ENCODE results near the gene BAZ1B.
"Not testable (repeated sequence)": the region's sequence is repeated elsewhere in the genome, so short reads cannot be mapped to it uniquely, and the experiment has no call there.

The BAZ1B gene

GRCh38 chr7:73522105-73522872 lies at the start of gene BAZ1B:
Gene BAZ1B (minus strand): TSS chr7:73522293. CDS start chr7:73521933, 360 bp downstream.
- no peaks in the 10 kb centered on the region for H3K27me3 Mint-ChIP-seq
- H3K4me3 Mint-ChIP-seq: peak within 1 kb of the TSS; percentile 83
- H3K27ac Mint-ChIP-seq: peak within 1 kb of the TSS; percentile 96
- intact Hi-C loops (cut with micrococcal nuclease): loop anchor here (1.0 kb wide), 2 partner anchors 35 to 56 kb away; partner anchors contain the start of genes BCL7B and TBL2
- H3K36me3 Mint-ChIP-seq (ENCODE audit: low read depth): peaks cover 35% of the 10 kb centered on the region
- no peaks in the 10 kb centered on the region for H3K9me3 Mint-ChIP-seq
- H3K4me1 Mint-ChIP-seq (ENCODE audit: low read depth): peaks cover 60% of the 10 kb centered on the region

- no peaks in the 10 kb centered on the region for H3K27me3 Mint-ChIP-seq
- intact Hi-C loops (cut with micrococcal nuclease): no loop called here
- H3K4me1 Mint-ChIP-seq (ENCODE audit: low read depth): peaks cover 22% of the 10 kb centered on the region
- peaks cover 73% of the 10 kb centered on the region for H3K36me3 Mint-ChIP-seq (ENCODE audit: low read depth)
- H3K9me3 Mint-ChIP-seq: no peaks in the 10 kb centered on the region
- H3K4me3 Mint-ChIP-seq: no peak overlapping the region
- no peak overlapping the region for H3K27ac Mint-ChIP-seq
Measured at GRCh38 chr7:73570977-73571376, 48.9 kb upstream of the BAZ1B start.

DNA sequence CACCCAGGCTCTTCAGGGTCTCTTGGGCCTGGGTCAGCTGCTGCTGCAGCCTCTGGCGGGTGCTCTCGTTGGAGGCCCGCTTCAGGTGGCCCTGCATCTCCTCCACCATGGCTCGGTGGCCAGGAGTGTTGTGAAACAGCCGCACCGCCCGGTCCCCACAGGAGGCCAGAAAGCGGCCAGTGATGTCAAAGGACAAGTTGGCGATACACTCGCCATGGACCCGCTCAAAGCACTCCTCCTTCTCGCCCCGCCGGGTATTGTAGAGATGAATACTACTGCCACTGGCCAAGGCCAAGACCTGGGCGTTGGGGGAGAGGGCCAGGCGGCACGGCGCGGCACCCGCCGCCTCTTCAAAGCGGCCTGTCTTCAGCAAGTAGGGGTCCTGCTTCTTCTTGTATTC lies 48.4 kb upstream of the BAZ1B start:
- Mint-ChIP-seq H3K27me3 (no peaks in the 10 kb centered on the region), H3K27ac (no peak overlapping the region), H3K36me3 (ENCODE audit: low read depth) (peaks cover 69% of the 10 kb centered on the region), H3K4me3 (no peak overlapping the region), H3K9me3 (no peaks in the 10 kb centered on the region), H3K4me1 (ENCODE audit: low read depth) (peaks cover 22% of the 10 kb centered on the region)
- intact Hi-C loops (cut with micrococcal nuclease): no loop called here

DNA sequence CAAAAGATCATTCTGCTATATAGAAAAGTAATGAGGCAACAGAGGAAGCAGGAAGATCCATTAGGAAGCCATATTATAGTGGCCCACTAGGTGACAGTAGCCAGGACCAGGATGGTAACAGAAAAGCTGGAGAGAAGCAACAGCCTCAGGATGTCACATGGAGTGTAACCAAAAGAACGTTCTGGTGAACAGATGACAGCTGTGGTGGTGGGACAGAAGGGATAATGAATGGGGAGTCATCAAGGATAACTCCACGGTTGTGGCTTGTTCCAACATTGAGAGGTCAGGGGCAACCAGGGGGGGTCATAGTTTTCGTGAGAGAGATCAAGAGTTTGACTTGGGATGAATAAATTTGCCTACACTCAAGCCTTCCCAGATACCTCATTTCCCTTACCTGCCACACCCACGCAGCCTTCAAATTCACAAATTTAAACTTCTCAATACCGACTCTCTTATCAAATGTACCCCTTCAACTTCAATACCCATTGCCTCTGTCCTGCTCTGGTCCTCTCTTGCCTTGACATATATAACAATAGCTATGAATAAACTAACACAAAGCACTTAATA lies 47.0 kb upstream of the BAZ1B start:
- Mint-ChIP-seq H3K36me3 (ENCODE audit: low read depth) (peaks cover 55% of the 10 kb centered on the region), H3K27me3 (no peaks in the 10 kb centered on the region), H3K4me3 (no peak overlapping the region), H3K4me1 (ENCODE audit: low read depth) (peaks cover 22% of the 10 kb centered on the region), H3K27ac (no peak overlapping the region), H3K9me3 (no peaks in the 10 kb centered on the region)
- intact Hi-C loops (cut with micrococcal nuclease): loop anchor here (2.0 kb wide), 1 partner anchor 20 kb away; no protein-coding TSS in a partner anchor

DNA sequence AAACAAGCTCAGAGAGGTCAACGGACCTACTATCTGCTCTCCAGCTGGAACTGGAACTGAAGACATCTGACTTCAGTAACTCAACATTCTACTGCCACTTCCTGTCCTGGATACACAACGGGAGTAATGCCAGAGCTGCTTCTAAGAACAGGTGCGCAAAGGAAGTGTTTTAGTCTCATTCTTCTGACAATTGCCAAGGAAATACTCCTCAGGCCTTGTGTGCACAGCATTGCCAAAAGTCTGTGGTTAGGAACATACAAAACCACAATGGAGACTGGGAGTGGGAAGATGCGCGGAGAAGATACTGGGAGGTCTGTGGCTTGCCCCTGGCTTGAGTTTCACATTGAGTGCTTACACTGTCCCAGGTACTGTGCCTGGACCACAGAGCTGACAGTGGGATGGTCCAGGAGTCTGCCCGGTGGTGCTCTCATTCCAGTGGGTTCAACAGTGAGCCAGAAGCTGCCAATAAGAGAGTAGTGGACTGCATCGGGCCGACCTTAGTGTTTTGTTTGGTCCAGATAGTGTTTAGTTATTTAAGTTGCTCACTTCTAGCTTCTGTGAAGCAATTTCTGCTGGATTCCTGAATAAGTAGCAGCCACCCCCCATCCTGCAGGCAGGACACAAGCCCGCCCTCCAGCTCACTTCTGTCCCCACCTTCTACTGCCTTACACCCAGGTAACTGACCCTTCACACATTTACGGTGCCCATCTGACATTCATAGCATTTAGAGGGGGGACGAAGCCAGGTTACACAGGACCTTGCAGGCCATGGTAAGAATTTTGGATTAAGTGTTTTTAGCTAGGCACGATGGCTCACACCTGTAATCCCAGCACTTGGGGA lies 46.0 kb upstream of the BAZ1B start:
- Mint-ChIP-seq H3K27me3 (no peaks in the 10 kb centered on the region), H3K4me1 (ENCODE audit: low read depth) (peaks cover 18% of the 10 kb centered on the region), H3K9me3 (no peaks in the 10 kb centered on the region), H3K27ac (no peak overlapping the region), H3K4me3 (no peak overlapping the region), H3K36me3 (ENCODE audit: low read depth) (peaks cover 44% of the 10 kb centered on the region)
- intact Hi-C loops (cut with micrococcal nuclease): loop anchor here (2.0 kb wide), 1 partner anchor 19 kb away; no protein-coding TSS in a partner anchor

- H3K4me1 Mint-ChIP-seq (ENCODE audit: low read depth): peaks cover 16% of the 10 kb centered on the region
- no peaks in the 10 kb centered on the region for H3K9me3 Mint-ChIP-seq
- H3K36me3 Mint-ChIP-seq (ENCODE audit: low read depth): peaks cover 35% of the 10 kb centered on the region
- H3K27ac Mint-ChIP-seq: no peak overlapping the region
- H3K27me3 Mint-ChIP-seq: no peaks in the 10 kb centered on the region
- no peak overlapping the region for H3K4me3 Mint-ChIP-seq
- intact Hi-C loops (cut with micrococcal nuclease): no loop called here
Measured at GRCh38 chr7:73567140-73567539, 45.0 kb upstream of the BAZ1B start.

- peak overlapping the region; percentile 52 for H3K4me3 Mint-ChIP-seq
- peaks cover 28% of the 10 kb centered on the region for H3K36me3 Mint-ChIP-seq (ENCODE audit: low read depth)
- intact Hi-C loops (cut with micrococcal nuclease); H3K9me3 Mint-ChIP-seq; H3K27me3 Mint-ChIP-seq: not testable (repeated sequence)
- H3K4me1 Mint-ChIP-seq (ENCODE audit: low read depth): peaks cover 20% of the 10 kb centered on the region
- peak overlapping the region; percentile 40 for H3K27ac Mint-ChIP-seq
Measured at GRCh38 chr7:73566431-73566830, 44.3 kb upstream of the BAZ1B start.

- peak overlapping the region; percentile 52 for H3K4me3 Mint-ChIP-seq
- peaks cover 20% of the 10 kb centered on the region for H3K4me1 Mint-ChIP-seq (ENCODE audit: low read depth)
- H3K27me3 Mint-ChIP-seq: peaks cover under 1% of the 10 kb centered on the region
- H3K9me3 Mint-ChIP-seq: no peaks in the 10 kb centered on the region
- peaks cover 22% of the 10 kb centered on the region for H3K36me3 Mint-ChIP-seq (ENCODE audit: low read depth)
- H3K27ac Mint-ChIP-seq: peak overlapping the region; percentile 40
- intact Hi-C loops (cut with micrococcal nuclease): no loop called here
Measured at GRCh38 chr7:73565675-73566340, 43.7 kb upstream of the BAZ1B start.

- Mint-ChIP-seq H3K4me1 (ENCODE audit: low read depth) (peaks cover 38% of the 10 kb centered on the region), H3K36me3 (ENCODE audit: low read depth) (peaks cover 20% of the 10 kb centered on the region), H3K27me3 (peaks cover 4% of the 10 kb centered on the region), H3K27ac (no peak overlapping the region), H3K9me3 (no peaks in the 10 kb centered on the region), H3K4me3 (no peak overlapping the region)
- intact Hi-C loops (cut with micrococcal nuclease): no loop called here
Measured at GRCh38 chr7:73560109-73560835, 38.2 kb upstream of the BAZ1B start.

- H3K9me3 Mint-ChIP-seq: no peaks in the 10 kb centered on the region
- H3K36me3 Mint-ChIP-seq (ENCODE audit: low read depth): peaks cover 46% of the 10 kb centered on the region
- peaks cover 4% of the 10 kb centered on the region for H3K27me3 Mint-ChIP-seq
- intact Hi-C loops (cut with micrococcal nuclease): loop anchor here (1.0 kb wide), 2 partner anchors 21 to 35 kb away; partner anchors contain the start of genes BAZ1B and TBL2
- peak within 1 kb of the TSS; percentile 97 for H3K27ac Mint-ChIP-seq
- H3K4me1 Mint-ChIP-seq (ENCODE audit: low read depth): peaks cover 49% of the 10 kb centered on the region
- peak within 1 kb of the TSS; percentile 94 for H3K4me3 Mint-ChIP-seq
Measured at GRCh38 chr7:73557397-73558257, 35.5 kb upstream of the BAZ1B start, which contains the start of gene BCL7B. Gene BCL7B (minus strand): TSS chr7:73557690. CDS start chr7:73557578, 112 bp downstream.

DNA sequence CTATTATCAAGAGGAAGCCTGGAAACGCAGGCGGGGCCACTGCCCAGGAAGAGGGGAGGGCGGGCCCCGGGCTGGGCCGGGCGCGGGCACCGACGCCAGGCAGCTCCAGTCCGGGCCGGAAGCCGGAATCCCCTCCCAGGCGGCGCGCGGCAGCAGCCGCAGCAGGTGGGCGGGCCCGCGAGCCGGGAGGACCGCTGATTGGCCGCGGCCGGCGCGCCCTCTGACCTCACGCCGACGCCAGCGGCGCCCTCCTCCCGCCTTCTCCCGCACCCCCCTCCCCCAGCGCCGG lies 35.0 kb upstream of the BAZ1B start:
- Mint-ChIP-seq H3K9me3 (no peaks in the 10 kb centered on the region), H3K36me3 (ENCODE audit: low read depth) (peaks cover 52% of the 10 kb centered on the region), H3K4me1 (ENCODE audit: low read depth) (peaks cover 46% of the 10 kb centered on the region), H3K4me3 (peak overlapping the region; percentile 94), H3K27me3 (peaks cover 4% of the 10 kb centered on the region), H3K27ac (peak overlapping the region; percentile 97)
- intact Hi-C loops (cut with micrococcal nuclease): loop anchor here (1.0 kb wide), 2 partner anchors 21 to 35 kb away; partner anchors contain the start of genes BAZ1B and TBL2
